DOHH2 (cell line): ENCODE measurements around the gene B3GALT2.

ENCODE experiments used
- H3F3A ChIP-seq: fragments of 200-600 bp; sonication (generic), shearing (Covaris generic); 2 replicates; pipeline ENCODE4 v1.6.0; 2016; ENCODE audit warnings: antibody characterized with exemption, mild to moderate bottlenecking; ENCODE audit not compliant: control insufficient read depth, insufficient read depth
- H3K27ac ChIP-seq: fragments of 200-600 bp; sonication (generic); 2 replicates; pipeline ENCODE4 v1.5.1; 2014; ENCODE audit warnings: low read depth, mild to moderate bottlenecking, low read length, moderate library complexity
- H3K27me3 ChIP-seq: fragments of 200-600 bp; sonication (generic); 2 replicates; pipeline ENCODE4 v1.6.1; 2014; ENCODE audit warnings: mild to moderate bottlenecking, low read length, mixed read lengths; ENCODE audit not compliant: control insufficient read depth
- H3K36me3 ChIP-seq: fragments of 200-600 bp; sonication (generic); 2 replicates; pipeline ENCODE4 v1.6.1; 2014; ENCODE audit warnings: mild to moderate bottlenecking, low read length, moderate library complexity, mixed read lengths; ENCODE audit not compliant: control insufficient read depth
- H3K4me1 ChIP-seq: fragments of 200-600 bp; sonication (generic); 2 replicates; pipeline ENCODE4 v1.6.1; 2014; ENCODE audit warnings: mild to moderate bottlenecking, low read length, mixed read lengths; ENCODE audit not compliant: control insufficient read depth
- H3K4me2 ChIP-seq: fragments of 200-600 bp; sonication (generic); 2 replicates; pipeline ENCODE4 v1.6.0; 2014; ENCODE audit warnings: mild to moderate bottlenecking, low read length, moderate library complexity
- H3K4me3 ChIP-seq: fragments of 200-600 bp; sonication (generic); 2 replicates; pipeline ENCODE4 v1.5.1; 2014; ENCODE audit warnings: mild to moderate bottlenecking, low read length, mixed read lengths
- H3K79me2 ChIP-seq: fragments of 200-600 bp; sonication (generic); 2 replicates; pipeline ENCODE4 v1.6.1; 2014; ENCODE audit warnings: mild to moderate bottlenecking, low read length, mixed read lengths; ENCODE audit not compliant: control insufficient read depth
- H3K9me2 ChIP-seq: fragments of 200-600 bp; sonication (generic); replicated peaks from 2 replicates; pipeline ENCODE4 v1.6.1; 2014; ENCODE audit warnings: mild to moderate bottlenecking, low read length, mixed read lengths; ENCODE audit not compliant: control insufficient read depth
- H3K9me3 ChIP-seq: fragments of 200-600 bp; sonication (generic); 2 replicates; pipeline ENCODE4 v1.6.1; 2014; ENCODE audit warnings: antibody characterized with exemption, low read length, mixed read lengths; ENCODE audit not compliant: control insufficient read depth, insufficient read depth
- H4K20me1 ChIP-seq: fragments of 200-600 bp; sonication (generic); 2 replicates; pipeline ENCODE4 v1.6.0; 2014; ENCODE audit warnings: low read depth, mild to moderate bottlenecking, antibody characterized with exemption, low read length, moderate library complexity; ENCODE audit not compliant: control insufficient read depth, insufficient read depth
- CTCF ChIP-seq: fragments of 200-600 bp; sonication (generic); IDR thresholded peaks from one replicate; pipeline ENCODE4 v1.5.1; 2014; ENCODE audit warnings: antibody characterized with exemption, mild to moderate bottlenecking, low read depth, low read length; ENCODE audit not compliant: poor library complexity, severe bottlenecking
- EZH2phosphoT487 ChIP-seq: fragments of 200-600 bp; sonication (generic); IDR thresholded peaks from 2 replicates; pipeline ENCODE4 v1.6.1; 2017; ENCODE audit warnings: borderline replicate concordance, mild to moderate bottlenecking, antibody characterized with exemption, low read length, moderate library complexity, mixed read lengths

B3GALT2 gene

GRCh38 chr1:193141804-193142203 lies 44.6 kb downstream of the B3GALT2 start:
- H3K79me2 ChIP-seq: 0 out of 2 replicates have a peak, but pooled peaks cover 3% of the 10 kb centered on the region
- no peak overlapping the region for H3K4me3 ChIP-seq
- no peak for TF ChIP-seq CTCF
- no peak for TF ChIP-seq EZH2phosphoT487
- 0 out of 2 replicates have a peak, but pooled peaks cover 2% of the 10 kb centered on the region for H3F3A ChIP-seq
- H3K4me2 ChIP-seq: no peak overlapping the region
- H3K27ac ChIP-seq: no peak overlapping the region
- H3K9me2 ChIP-seq: no peaks in the 10 kb centered on the region
- no peaks in the 10 kb centered on the region for H3K4me1 ChIP-seq
- H4K20me1 ChIP-seq: no peaks in the 10 kb centered on the region
- peaks cover 68% of the 10 kb centered on the region for H3K36me3 ChIP-seq
- no peaks in the 10 kb centered on the region for H3K9me3 ChIP-seq
- H3K27me3 ChIP-seq: no peaks in the 10 kb centered on the region

- peaks cover 74% of the 10 kb centered on the region for H3K36me3 ChIP-seq
Measured at GRCh38 chr1:193140254-193140653, 46.2 kb downstream of the B3GALT2 start.

GRCh38 chr1:193131266-193131860 lies 55.0 kb downstream of the B3GALT2 start:
- TF ChIP-seq EZH2phosphoT487: no peak
- no peak for TF ChIP-seq CTCF
- H3K4me2 ChIP-seq: no peak overlapping the region
- H4K20me1 ChIP-seq: no peaks in the 10 kb centered on the region
- H3K4me3 ChIP-seq: no peak overlapping the region
- peaks cover 64% of the 10 kb centered on the region for H3K79me2 ChIP-seq
- H3K36me3 ChIP-seq: peaks cover 64% of the 10 kb centered on the region
- H3K27me3 ChIP-seq: no peaks in the 10 kb centered on the region
- H3K9me2 ChIP-seq: no peaks in the 10 kb centered on the region
- H3F3A ChIP-seq: peaks cover 4% of the 10 kb centered on the region; the same call in 1 of the 2 replicates
- H3K4me1 ChIP-seq: no peaks in the 10 kb centered on the region
- H3K9me3 ChIP-seq: no peaks in the 10 kb centered on the region
- no peak overlapping the region for H3K27ac ChIP-seq

More at GRCh38 chr1:193140254-193140653, 46.2 kb downstream of the B3GALT2 start:
- Histone ChIP-seq H3K4me3 (no peak overlapping the region), H3F3A (0 out of 2 replicates have a peak, but pooled peaks cover 2% of the 10 kb centered on the region), H3K9me2 (no peaks in the 10 kb centered on the region), H3K9me3 (no peaks in the 10 kb centered on the region), H4K20me1 (no peaks in the 10 kb centered on the region), H3K27me3 (no peaks in the 10 kb centered on the region), H3K79me2 (0 out of 2 replicates have a peak, but pooled peaks cover 3% of the 10 kb centered on the region), H3K4me2 (no peak overlapping the region), H3K27ac (no peak overlapping the region), H3K4me1 (no peaks in the 10 kb centered on the region)
- TF ChIP-seq CTCF (no peak), EZH2phosphoT487 (no peak)
